Measurements from ENCODE around the gene GLI3. TPM values are rescaled to one million over a fixed set of nuclear protein-coding genes. Genes with fewer than 3 reads are reported as not detected.
"Not testable (repeated sequence)": the region's sequence is repeated elsewhere in the genome, so short reads cannot be mapped to it uniquely, and the experiment has no call there.

The GLI3 gene
- total and polyA plus RNA-seq, 2 experiments from 2014 or later = 4.0 to 5.2 TPM

GRCh38 chr7:42210333-42210732, 26.7 kb downstream of the GLI3 start:
- Histone ChIP-seq H2AFZ (no peak overlapping the region), H3K4me2 (ENCODE audit: unreplicated experiment) (no peak overlapping the region), H3K9ac (no peak overlapping the region), H3K9me3 (ENCODE audit: low read depth) (no peaks in the 10 kb centered on the region), H3K4me1 (ENCODE audit: insufficient read depth) (peaks cover 18% of the 10 kb centered on the region), H4K20me1 (ENCODE audit: insufficient read depth) (no peaks in the 10 kb centered on the region), H3K79me2 (ENCODE audit: insufficient read depth) (peaks cover 17% of the 10 kb centered on the region; the same call in 1 of the 2 replicates), H3K27ac (no peak overlapping the region), H3K27me3 (replicated peaks; ENCODE audit: insufficient read depth) (no peaks in the 10 kb centered on the region), H3K9me2 (ENCODE audit: insufficient read depth) (no peaks in the 10 kb centered on the region), H3F3A (ENCODE audit: insufficient read depth) (no peaks in the 10 kb centered on the region), H3K4me3 (no peak overlapping the region), H3K36me3 (ENCODE audit: low read depth) (no peaks in the 10 kb centered on the region)
- in situ Hi-C loops (cut with MboI) = no loop called here
- no peak for TF ChIP-seq EZH2 (IDR thresholded peaks at IDR 0.05; ENCODE audit: insufficient read depth, poor library complexity, severe bottlenecking)
- no peak for TF ChIP-seq EZH2phosphoT487 (IDR thresholded peaks at IDR 0.05; ENCODE audit: insufficient read depth, low read depth)
- WGBS, 2 experiments (ENCODE audit: low coverage in 1 of 2, low lambda C conversion rate in 2 of 2, missing lambda C conversion rate in 2 of 2) = 84 to 91% methylated on average over 3 of the region's 3 CpGs
- DNase-seq = no peak

DNA sequence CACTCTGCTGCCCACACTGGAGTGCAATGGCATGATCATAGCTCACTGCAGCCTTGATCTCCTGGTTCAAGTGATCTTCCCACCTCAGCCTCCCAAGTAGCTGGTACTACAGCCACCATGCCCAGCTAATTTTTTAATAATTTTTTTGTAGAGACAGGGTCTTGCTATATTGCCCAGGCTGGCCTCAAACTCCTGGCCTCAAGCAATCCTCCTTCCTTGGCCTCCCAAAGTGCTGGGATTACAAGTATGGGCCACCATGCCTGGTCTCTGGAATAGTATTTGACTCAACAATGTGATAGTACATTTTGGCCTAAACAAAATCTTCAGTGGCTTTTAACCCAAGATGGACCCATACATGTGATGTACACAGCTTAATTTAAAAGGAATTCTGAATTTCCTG, 27.9 kb downstream of the GLI3 start:
- H3F3A ChIP-seq (ENCODE audit: insufficient read depth); H3K4me3 ChIP-seq; in situ Hi-C loops (cut with MboI); H3K27me3 ChIP-seq (replicated peaks; ENCODE audit: insufficient read depth); H3K9me2 ChIP-seq (ENCODE audit: insufficient read depth); H2AFZ ChIP-seq; H3K4me2 ChIP-seq (ENCODE audit: unreplicated experiment); H3K27ac ChIP-seq; H4K20me1 ChIP-seq (ENCODE audit: insufficient read depth); H3K36me3 ChIP-seq (ENCODE audit: low read depth); DNase-seq; H3K9me3 ChIP-seq (ENCODE audit: low read depth); H3K9ac ChIP-seq: not testable (repeated sequence)
- peaks cover 18% of the 10 kb centered on the region for H3K4me1 ChIP-seq (ENCODE audit: insufficient read depth)
- peaks cover 25% of the 10 kb centered on the region; the same call in 1 of the 2 replicates for H3K79me2 ChIP-seq (ENCODE audit: insufficient read depth)

GRCh38 chr7:42208572-42208971, 28.4 kb downstream of the GLI3 start:
- in situ Hi-C loops (cut with MboI) = no loop called here

DNA sequence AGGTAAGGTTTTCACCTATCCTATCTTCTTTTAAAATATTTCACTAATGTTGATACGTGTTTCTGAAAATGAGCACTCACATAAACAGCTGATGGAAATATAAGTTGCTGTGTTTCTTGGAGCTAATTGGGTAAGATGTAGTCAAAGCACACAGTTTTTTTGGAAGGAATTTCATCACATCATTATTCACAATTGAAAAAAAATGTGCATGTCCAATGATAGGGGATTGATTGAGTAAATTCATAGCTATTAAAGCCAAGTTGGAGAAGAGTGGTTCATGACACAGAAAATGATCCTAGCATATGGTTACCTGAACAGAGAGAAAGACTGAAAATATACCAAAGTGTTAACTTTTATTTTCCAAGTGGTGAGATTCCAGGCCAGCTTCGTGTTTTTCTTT, 29.6 kb downstream of the GLI3 start:
- Histone ChIP-seq H3F3A (ENCODE audit: insufficient read depth) (no peaks in the 10 kb centered on the region), H3K36me3 (ENCODE audit: low read depth) (no peaks in the 10 kb centered on the region), H4K20me1 (ENCODE audit: insufficient read depth) (no peaks in the 10 kb centered on the region), H3K9me3 (ENCODE audit: low read depth) (no peaks in the 10 kb centered on the region), H3K27me3 (replicated peaks; ENCODE audit: insufficient read depth) (no peaks in the 10 kb centered on the region), H3K4me2 (ENCODE audit: unreplicated experiment) (no peak overlapping the region), H3K9me2 (ENCODE audit: insufficient read depth) (no peaks in the 10 kb centered on the region), H3K4me3 (no peak overlapping the region), H3K27ac (no peak overlapping the region), H3K79me2 (ENCODE audit: insufficient read depth) (peaks cover 32% of the 10 kb centered on the region; the same call in 1 of the 2 replicates), H2AFZ (no peak overlapping the region), H3K9ac (no peak overlapping the region), H3K4me1 (ENCODE audit: insufficient read depth) (peaks cover 18% of the 10 kb centered on the region)
- DNase-seq = peak; percentile 25
- TF ChIP-seq EZH2phosphoT487 (IDR thresholded peaks at IDR 0.05; ENCODE audit: insufficient read depth, low read depth) (no peak), EZH2 (IDR thresholded peaks at IDR 0.05; ENCODE audit: insufficient read depth, poor library complexity, severe bottlenecking) (no peak)
- in situ Hi-C loops (cut with MboI) = no loop called here
- 46 to 47% methylated on average over 2 of the region's 2 CpGs for WGBS, 2 experiments (ENCODE audit: low coverage in 1 of 2, low lambda C conversion rate in 2 of 2, missing lambda C conversion rate in 2 of 2)

More at GRCh38 chr7:42208572-42208971, 28.4 kb downstream of the GLI3 start:
- Histone ChIP-seq H3F3A (ENCODE audit: insufficient read depth) (no peaks in the 10 kb centered on the region), H2AFZ (no peak overlapping the region), H3K27me3 (replicated peaks; ENCODE audit: insufficient read depth) (no peaks in the 10 kb centered on the region), H3K9me3 (ENCODE audit: low read depth) (no peaks in the 10 kb centered on the region), H3K9me2 (ENCODE audit: insufficient read depth) (no peaks in the 10 kb centered on the region), H4K20me1 (ENCODE audit: insufficient read depth) (no peaks in the 10 kb centered on the region), H3K79me2 (ENCODE audit: insufficient read depth) (peaks cover 28% of the 10 kb centered on the region; the same call in 1 of the 2 replicates), H3K9ac (no peak overlapping the region), H3K4me3 (no peak overlapping the region), H3K4me1 (ENCODE audit: insufficient read depth) (peaks cover 18% of the 10 kb centered on the region), H3K27ac (no peak overlapping the region), H3K36me3 (ENCODE audit: low read depth) (no peaks in the 10 kb centered on the region), H3K4me2 (ENCODE audit: unreplicated experiment) (peak overlapping the region; percentile 0)
- TF ChIP-seq EZH2phosphoT487 (IDR thresholded peaks at IDR 0.05; ENCODE audit: insufficient read depth, low read depth) = no peak
- TF ChIP-seq EZH2 (IDR thresholded peaks at IDR 0.05; ENCODE audit: insufficient read depth, poor library complexity, severe bottlenecking) = no peak
- peak; percentile 70 for DNase-seq

GRCh38 chr7:42203336-42203735, 33.7 kb downstream of the GLI3 start:
- Histone ChIP-seq H3K36me3 (ENCODE audit: low read depth) (no peaks in the 10 kb centered on the region), H3K27me3 (replicated peaks; ENCODE audit: insufficient read depth) (no peaks in the 10 kb centered on the region), H4K20me1 (ENCODE audit: insufficient read depth) (no peaks in the 10 kb centered on the region), H3K4me3 (no peak overlapping the region), H3K9ac (no peak overlapping the region), H3K9me2 (ENCODE audit: insufficient read depth) (no peaks in the 10 kb centered on the region), H3K27ac (no peak overlapping the region), H3F3A (ENCODE audit: insufficient read depth) (no peaks in the 10 kb centered on the region), H3K4me1 (ENCODE audit: insufficient read depth) (peaks cover 15% of the 10 kb centered on the region), H2AFZ (no peak overlapping the region), H3K79me2 (ENCODE audit: insufficient read depth) (peaks cover 32% of the 10 kb centered on the region; the same call in 1 of the 2 replicates), H3K4me2 (ENCODE audit: unreplicated experiment) (no peak overlapping the region), H3K9me3 (ENCODE audit: low read depth) (no peaks in the 10 kb centered on the region)
- TF ChIP-seq EZH2phosphoT487 (IDR thresholded peaks at IDR 0.05; ENCODE audit: insufficient read depth, low read depth) = no peak
- no peak for TF ChIP-seq EZH2 (IDR thresholded peaks at IDR 0.05; ENCODE audit: insufficient read depth, poor library complexity, severe bottlenecking)
- in situ Hi-C loops (cut with MboI) = no loop called here
- no peak for DNase-seq

Measured in GM23248 (cell line).